Rectal smooth muscle tissue (tissue), 1 donor: Measurements from ENCODE around the gene COQ10A.

ENCODE experiments used
- H3K27ac ChIP-seq: one replicate; pipeline ENCODE4 v1.7.0; 2013; ENCODE audit warnings: low read depth, low read length, inconsistent platforms
- H3K27me3 ChIP-seq: one replicate; pipeline ENCODE4 v1.7.0; 2013; ENCODE audit warnings: low read length; ENCODE audit not compliant: control insufficient read depth, insufficient read depth
- H3K36me3 ChIP-seq: one replicate; pipeline ENCODE4 v1.7.0; 2013; ENCODE audit warnings: low read length; ENCODE audit not compliant: control insufficient read depth, insufficient read depth
- H3K4me1 ChIP-seq: one replicate; pipeline ENCODE4 v1.7.0; 2013; ENCODE audit warnings: low read length; ENCODE audit not compliant: control insufficient read depth, insufficient read depth
- H3K4me3 ChIP-seq: one replicate; pipeline ENCODE4 v1.7.0; 2013; ENCODE audit warnings: low read length
- H3K9ac ChIP-seq: one replicate; pipeline ENCODE4 v1.7.0; 2013; ENCODE audit warnings: low read length

The COQ10A gene

DNA sequence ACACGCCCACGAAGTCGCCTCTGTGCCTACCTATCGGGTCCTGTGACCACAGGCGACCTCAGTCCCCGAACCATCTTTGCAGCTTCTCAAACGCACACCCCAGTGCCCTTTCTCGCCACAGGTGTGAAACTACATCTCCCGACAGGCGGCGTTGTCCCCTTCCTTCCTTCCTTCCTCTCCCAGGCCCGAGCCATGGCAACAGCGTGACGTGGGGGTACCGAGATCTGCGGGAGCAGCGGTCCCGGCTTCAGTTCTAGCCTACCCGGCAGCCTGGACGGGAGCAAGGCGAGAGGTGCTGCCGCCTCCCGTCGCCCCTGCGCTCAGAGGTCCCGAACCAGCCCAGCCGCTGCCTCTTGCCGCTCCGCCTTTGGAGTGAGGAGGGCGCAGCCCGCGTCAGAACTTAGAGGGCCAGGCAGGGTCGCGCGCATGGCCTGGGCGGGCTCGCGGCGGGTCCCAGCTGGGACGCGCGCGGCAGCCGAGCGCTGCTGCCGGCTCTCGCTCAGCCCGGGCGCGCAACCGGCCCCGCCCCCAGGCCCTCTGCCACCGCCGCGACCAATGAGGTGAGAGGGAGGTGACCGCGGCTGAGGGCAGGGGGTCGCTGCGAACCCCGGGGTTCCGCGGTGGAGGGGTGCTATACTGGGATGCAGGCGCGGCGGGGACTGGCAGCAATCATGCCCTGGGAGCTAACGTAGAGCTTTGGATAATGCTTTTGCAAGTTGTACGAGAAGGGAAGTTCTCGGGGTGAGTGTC is at the start of gene COQ10A:
Gene COQ10A (plus strand): TSS at position 250 of the 750 bp plus-strand sequence. CDS start 177 bp downstream, at position 427.
- Histone ChIP-seq H3K27ac (peak within 1 kb of the TSS; percentile 95), H3K9ac (peak within 1 kb of the TSS; percentile 88), H3K36me3 (no peaks in the 10 kb centered on the region), H3K4me3 (peak within 1 kb of the TSS; percentile 77), H3K27me3 (no peaks in the 10 kb centered on the region), H3K4me1 (peaks cover 7% of the 10 kb centered on the region)

DNA sequence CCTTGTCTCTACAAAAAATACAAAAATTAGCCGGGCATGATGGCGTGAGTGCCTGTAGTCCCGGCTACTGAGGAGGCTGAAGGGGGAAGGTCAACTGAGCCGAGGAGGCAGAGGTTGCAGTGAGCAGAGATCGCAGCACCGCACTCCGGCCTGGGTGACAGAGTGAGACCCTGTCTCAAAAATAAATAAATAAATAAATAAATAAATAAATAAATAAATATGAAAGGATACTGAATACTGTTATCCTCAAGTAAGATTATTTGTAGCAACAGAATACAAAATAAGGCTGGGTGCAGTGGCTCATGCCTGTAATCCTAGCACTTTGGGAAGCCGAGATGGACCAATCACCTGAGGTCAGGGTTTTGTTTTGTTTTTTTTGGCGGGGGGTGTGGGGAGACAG is 46.9 kb upstream of the COQ10A start:
- Histone ChIP-seq H3K27ac (peak overlapping the region; percentile 24), H3K27me3 (no peaks in the 10 kb centered on the region), H3K36me3 (peaks cover 4% of the 10 kb centered on the region), H3K4me1 (peaks cover 20% of the 10 kb centered on the region), H3K4me3 (no peak overlapping the region), H3K9ac (no peak overlapping the region)

DNA sequence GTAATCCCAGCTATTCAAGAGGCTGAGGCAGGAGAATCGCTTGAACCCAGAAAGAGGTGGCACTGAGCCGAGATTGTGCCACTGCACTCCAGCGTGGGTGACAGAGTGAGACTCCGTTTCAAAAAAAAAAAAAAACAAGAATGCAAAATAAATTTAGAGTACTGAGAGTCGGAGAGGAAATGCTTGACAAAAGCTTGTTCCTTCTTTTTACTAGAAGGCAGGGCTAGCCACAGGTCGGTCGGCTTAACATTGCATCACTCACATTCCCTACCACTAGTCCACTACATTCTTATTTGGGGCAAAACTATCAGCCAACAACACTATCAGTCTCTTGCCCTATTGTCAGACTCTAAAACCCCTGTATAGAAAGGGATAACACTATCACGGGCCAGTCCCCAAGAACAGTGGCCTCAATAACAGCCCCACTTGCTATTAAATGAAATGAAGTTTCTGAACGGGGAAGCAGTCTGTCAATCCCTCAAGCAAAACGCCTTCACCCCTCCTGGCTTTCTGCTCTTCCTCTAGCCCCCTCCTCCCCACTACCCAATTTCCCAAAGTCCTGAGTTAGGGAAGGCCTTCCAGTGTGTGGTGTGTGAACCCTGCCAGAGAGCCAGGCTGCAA is 46.0 kb upstream of the COQ10A start:
- Histone ChIP-seq H3K9ac (peak overlapping the region; percentile 68), H3K4me3 (peak overlapping the region; percentile 88), H3K4me1 (peaks cover 20% of the 10 kb centered on the region), H3K36me3 (no peaks in the 10 kb centered on the region), H3K27me3 (no peaks in the 10 kb centered on the region), H3K27ac (peak overlapping the region; percentile 98)

DNA sequence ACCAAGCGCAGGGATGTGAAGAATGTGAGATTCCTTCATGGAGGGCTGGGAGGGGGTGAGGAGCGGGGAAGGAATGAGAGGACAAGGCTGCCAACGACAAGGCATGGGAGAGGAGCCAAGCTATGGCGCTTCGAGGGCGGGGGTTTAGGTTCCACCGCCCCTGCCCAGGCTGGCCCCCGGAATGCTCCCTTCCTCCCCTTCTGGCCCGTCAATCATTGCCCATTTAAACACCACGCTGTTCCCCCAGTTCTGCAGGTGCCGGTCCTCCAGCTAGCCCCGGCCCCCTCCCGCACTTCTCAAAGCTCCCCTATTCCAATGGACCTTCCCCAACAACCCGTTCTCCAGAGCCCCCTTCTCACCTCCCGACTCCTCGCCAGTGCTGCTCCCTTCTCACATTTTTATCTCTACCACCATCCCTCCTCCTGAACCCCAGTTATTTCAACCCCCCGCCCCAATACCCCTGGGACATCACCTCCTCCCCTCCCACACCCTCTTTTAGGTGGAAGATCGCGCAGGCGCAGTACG is 45.4 kb upstream of the COQ10A start:
- peak overlapping the region; percentile 68 for H3K9ac ChIP-seq
- H3K4me3 ChIP-seq = peak overlapping the region; percentile 88
- H3K36me3 ChIP-seq = no peaks in the 10 kb centered on the region
- no peaks in the 10 kb centered on the region for H3K27me3 ChIP-seq
- H3K4me1 ChIP-seq = peaks cover 20% of the 10 kb centered on the region
- peak overlapping the region; percentile 98 for H3K27ac ChIP-seq

DNA sequence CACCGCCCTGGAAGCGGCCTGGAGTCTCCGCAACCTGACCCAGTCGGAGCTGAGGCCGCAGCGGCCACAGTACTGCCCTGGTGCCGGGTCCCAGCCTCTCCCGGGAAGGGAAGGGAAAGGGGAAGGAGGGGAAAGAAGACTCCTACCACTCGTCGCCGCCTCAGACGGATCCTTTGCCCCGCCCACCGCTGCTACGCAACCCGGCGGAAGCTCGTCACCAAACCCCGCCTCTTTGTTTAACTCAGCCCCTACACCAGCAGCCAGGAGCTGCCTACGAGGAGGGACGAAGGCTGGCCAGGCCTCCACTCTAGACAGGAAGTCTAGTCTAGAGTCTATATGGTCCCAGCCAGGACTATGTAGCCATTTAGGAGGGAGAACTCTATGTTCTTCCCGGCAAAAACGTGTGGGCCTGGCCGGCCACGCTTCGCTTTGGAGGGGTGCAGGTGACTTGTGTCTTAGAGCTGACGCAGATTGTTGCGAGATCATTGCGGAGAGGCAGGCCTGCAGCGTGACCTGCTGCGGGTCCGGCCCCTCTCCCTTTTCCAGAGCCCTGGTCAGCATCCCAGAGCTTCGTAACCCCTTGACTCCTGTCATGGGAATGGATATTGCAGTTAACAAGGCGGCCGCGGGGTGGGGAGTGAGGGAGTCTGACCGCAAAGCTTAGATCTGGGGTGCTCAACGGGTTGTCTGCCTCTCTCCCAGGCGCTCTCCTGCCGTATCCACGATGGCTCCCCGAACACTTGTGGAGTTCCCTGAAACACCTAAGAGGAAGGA is 44.8 kb upstream of the COQ10A start, which contains the start of gene RNF41:
Gene RNF41 (minus strand): TSS at position 166 of the 774 bp plus-strand sequence. CDS start 7,875 bp downstream, outside the sequence.
- Histone ChIP-seq H3K4me1 (peaks cover 20% of the 10 kb centered on the region), H3K4me3 (peak within 1 kb of the TSS; percentile 88), H3K27ac (peak within 1 kb of the TSS; percentile 98)

DNA sequence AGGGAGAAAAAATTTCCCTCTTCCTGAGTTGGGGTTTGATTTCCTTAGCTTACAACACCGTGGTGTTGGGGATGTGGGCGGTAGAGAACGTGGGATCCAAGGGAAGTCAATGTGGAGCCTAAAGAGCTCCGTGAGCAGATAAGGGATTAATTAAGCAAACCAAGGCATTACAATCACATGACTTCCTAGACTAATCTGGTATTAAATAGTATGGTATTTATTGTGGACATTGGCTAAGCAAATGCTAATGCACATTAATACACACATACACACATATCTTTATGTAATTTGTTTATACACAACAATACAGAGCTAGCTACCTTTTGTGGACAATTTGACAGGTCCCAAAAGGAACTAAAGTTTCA is 44.2 kb upstream of the COQ10A start:
- Histone ChIP-seq H3K36me3 (no peaks in the 10 kb centered on the region), H3K9ac (peak overlapping the region; percentile 61), H3K4me1 (peaks cover 20% of the 10 kb centered on the region), H3K4me3 (peak overlapping the region; percentile 88), H3K27ac (peak overlapping the region; percentile 98), H3K27me3 (no peaks in the 10 kb centered on the region)

More for the DNA sequence above, 44.8 kb upstream of the COQ10A start, which contains the start of gene RNF41:
- no peaks in the 10 kb centered on the region for H3K36me3 ChIP-seq
- no peaks in the 10 kb centered on the region for H3K27me3 ChIP-seq
- H3K9ac ChIP-seq = peak within 1 kb of the TSS; percentile 68

DNA sequence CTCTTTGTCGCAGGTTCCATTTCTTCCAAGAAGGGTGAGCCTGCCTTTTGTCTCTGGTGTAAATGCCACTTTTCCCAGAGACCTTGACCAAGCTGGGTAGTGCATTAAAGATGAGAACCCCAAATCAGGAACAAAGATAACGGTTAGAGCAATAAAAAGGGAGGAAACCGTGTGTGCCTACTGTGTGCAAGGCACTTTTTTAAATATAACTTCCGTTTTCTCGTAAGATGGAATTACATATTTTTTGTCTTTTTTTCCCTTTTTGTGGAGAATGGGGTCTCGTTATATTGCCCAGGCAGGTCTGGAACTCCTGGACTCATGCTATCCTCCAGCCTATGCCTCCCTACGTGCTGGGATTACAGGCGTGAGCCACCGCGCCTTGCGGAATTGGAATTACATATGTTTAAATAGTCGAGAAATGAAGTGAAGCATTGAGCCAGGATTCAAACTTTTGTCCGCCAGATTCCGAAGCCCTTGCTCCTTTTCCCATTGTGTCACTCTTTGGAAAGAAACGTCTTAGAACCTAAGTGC is 43.1 kb upstream of the COQ10A start:
- H3K4me1 ChIP-seq = peaks cover 20% of the 10 kb centered on the region
- H3K9ac ChIP-seq = peak overlapping the region; percentile 24
- peak overlapping the region; percentile 72 for H3K4me3 ChIP-seq

DNA sequence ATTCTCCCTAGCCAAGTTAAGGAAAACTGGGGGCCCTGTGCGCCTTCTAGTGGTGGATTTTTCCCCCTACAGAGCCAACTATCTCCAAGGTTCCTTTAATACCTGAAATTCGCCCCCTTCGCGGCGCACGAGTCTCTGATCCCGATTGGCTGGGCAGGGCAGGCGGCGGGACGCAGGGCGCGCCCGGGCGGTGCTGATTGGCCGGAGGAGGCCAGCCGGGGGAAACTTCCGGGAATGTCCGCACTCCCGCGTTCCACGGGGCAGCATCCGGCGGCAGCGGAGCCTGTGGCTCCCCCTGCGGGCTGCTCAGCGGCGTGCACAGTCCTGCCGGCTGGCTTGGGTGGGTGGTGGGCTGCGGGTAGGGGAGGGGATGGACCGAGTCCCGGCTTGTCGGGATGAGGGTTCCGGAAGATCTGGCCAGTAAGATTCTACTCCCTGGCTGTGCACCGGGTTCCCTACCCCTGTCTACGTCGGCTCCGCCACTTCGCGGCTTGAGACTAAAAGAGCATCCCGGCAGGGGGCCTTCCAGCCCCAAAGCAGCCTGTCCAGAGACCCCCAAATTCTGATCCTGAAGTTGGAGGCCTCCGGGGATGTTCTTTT is 42.5 kb upstream of the COQ10A start, which contains the start of gene NABP2:
Gene NABP2 (plus strand): TSS at position 241 of the 600 bp plus-strand sequence. CDS start 515 bp downstream, outside the sequence.
- H3K4me3 ChIP-seq = peak within 1 kb of the TSS; percentile 72
- peak within 1 kb of the TSS; percentile 83 for H3K27ac ChIP-seq
- peaks cover 20% of the 10 kb centered on the region for H3K4me1 ChIP-seq
- H3K9ac ChIP-seq = peak within 1 kb of the TSS; percentile 92
- H3K36me3 ChIP-seq = no peaks in the 10 kb centered on the region
- no peaks in the 10 kb centered on the region for H3K27me3 ChIP-seq

More for the DNA sequence above, 43.1 kb upstream of the COQ10A start:
- no peaks in the 10 kb centered on the region for H3K36me3 ChIP-seq
- H3K27ac ChIP-seq = peak overlapping the region; percentile 83
- H3K27me3 ChIP-seq = no peaks in the 10 kb centered on the region

DNA sequence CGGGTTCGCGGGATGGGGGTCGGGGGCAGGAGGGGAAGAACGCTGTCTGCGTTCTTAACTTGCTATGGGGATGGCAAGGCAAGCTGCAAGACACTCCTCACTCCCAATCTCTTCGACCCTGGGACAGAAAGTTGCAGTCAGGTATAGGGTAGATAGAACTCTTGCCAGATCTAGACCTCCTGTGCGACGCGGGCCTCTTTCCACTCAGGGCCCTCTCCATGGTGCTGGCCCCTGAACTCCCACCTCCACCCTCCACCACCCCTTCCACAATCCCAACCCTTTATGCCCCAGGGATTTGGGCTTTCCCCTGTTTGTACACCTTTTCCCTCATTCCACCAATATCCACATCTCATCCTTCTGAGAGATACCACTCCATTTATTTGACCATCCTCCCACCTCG is 41.8 kb upstream of the COQ10A start:
- H3K36me3 ChIP-seq = no peaks in the 10 kb centered on the region
- peak overlapping the region; percentile 59 for H3K4me3 ChIP-seq
- H3K4me1 ChIP-seq = peaks cover 20% of the 10 kb centered on the region
- peak overlapping the region; percentile 68 for H3K27ac ChIP-seq
- H3K27me3 ChIP-seq = no peaks in the 10 kb centered on the region
- H3K9ac ChIP-seq = peak overlapping the region; percentile 92

DNA sequence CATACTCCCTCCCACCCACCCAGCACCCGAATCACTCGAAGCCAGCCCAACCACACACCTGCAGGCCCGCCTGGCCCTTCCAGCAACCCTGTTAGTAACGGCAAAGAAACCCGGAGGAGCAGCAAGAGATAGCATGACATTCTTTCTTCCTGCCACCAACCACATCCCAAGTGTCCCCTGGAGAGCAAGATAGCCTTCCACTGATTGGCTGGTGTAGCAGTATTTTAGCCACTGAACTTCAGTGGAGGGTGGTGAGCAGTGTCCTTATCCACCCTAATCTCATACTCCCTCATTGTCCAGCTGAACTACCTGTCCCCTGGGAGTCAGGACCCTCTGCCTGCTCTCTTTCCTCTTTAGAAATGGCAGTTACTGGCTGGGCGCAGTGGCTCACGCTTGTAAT is 37.7 kb upstream of the COQ10A start:
- Histone ChIP-seq H3K27ac (no peak overlapping the region), H3K9ac (no peak overlapping the region)

DNA sequence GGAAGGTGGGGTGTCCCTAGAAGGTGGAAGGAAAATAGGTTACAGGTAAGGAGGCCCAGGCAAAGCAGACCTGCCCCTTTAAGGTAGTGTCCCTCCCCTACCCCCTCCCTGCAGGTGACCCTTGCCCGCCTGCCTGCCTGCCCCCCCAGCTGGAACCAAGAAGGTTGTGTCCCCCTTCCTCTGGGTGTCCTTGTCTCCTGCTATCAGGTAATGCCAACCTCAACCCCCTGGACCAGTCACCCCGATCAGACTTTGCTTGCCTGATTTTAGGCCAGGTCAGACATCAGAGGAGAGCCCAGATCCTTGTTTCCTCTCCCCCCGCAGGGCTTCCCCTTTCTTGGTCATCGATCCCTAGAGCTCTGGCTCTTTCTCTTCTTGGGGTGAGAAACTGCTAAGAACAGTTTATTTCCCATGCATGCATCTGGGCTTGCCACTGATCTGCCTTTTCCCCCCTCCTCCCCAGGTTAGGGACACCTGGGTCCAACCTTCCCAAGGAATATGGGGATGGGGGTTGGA is 36.8 kb upstream of the COQ10A start, which contains the start of gene SLC39A5:
Gene SLC39A5 (plus strand): TSS at position 136 of the 516 bp plus-strand sequence. CDS start 1,224 bp downstream, outside the sequence.
- no peak within 1 kb of the TSS for H3K9ac ChIP-seq

More for the DNA sequence above, 37.7 kb upstream of the COQ10A start:
- H3K27me3 ChIP-seq = no peaks in the 10 kb centered on the region
- H3K4me1 ChIP-seq = no peaks in the 10 kb centered on the region
- no peaks in the 10 kb centered on the region for H3K36me3 ChIP-seq
- no peak overlapping the region for H3K4me3 ChIP-seq

More for the DNA sequence above, 36.8 kb upstream of the COQ10A start, which contains the start of gene SLC39A5:
- no peaks in the 10 kb centered on the region for H3K4me1 ChIP-seq
- H3K36me3 ChIP-seq = no peaks in the 10 kb centered on the region
- H3K27me3 ChIP-seq = no peaks in the 10 kb centered on the region
- no peak within 1 kb of the TSS for H3K27ac ChIP-seq
- peak within 1 kb of the TSS; percentile 63 for H3K4me3 ChIP-seq
